ENCODE data around the gene KCNH8. TPM values are rescaled to one million over a fixed set of nuclear protein-coding genes. Genes with fewer than 3 reads are reported as not detected.

Gene KCNH8
- total RNA-seq, 1 experiment from 2014 or later, result not detected

- POLR2A ChIA-PET, result no interaction called here
- TF ChIP-seq CTCF (IDR thresholded peaks at IDR 0.05; ENCODE audit: unreplicated experiment), result no peak
- no peaks in the 10 kb centered on the region for H3K9me3 Mint-ChIP-seq (ENCODE audit: unreplicated experiment)
- intact Hi-C loops (cut with micrococcal nuclease), result no loop called here
- CTCF ChIA-PET, result interaction anchor here (0.6 kb wide), 1 partner anchor 13 kb away, joined by 3 read pairs; no protein-coding TSS in a partner anchor
- H3K4me3 Mint-ChIP-seq (ENCODE audit: unreplicated experiment), result no peak overlapping the region
- DNase-seq (ENCODE audit: unreplicated experiment), result no peak
- H3K4me1 Mint-ChIP-seq (ENCODE audit: insufficient read depth, unreplicated experiment), result no peaks in the 10 kb centered on the region
- H3K36me3 Mint-ChIP-seq (ENCODE audit: insufficient read depth, unreplicated experiment), result no peaks in the 10 kb centered on the region
- no TSS peak for BruUV-seq (replicated peaks)
- H3K27ac Mint-ChIP-seq (ENCODE audit: low read depth, unreplicated experiment), result no peak overlapping the region
- H3K27me3 Mint-ChIP-seq (ENCODE audit: insufficient read depth, unreplicated experiment), result no peaks in the 10 kb centered on the region
Measured at GRCh38 chr3:19473971-19474580, 325.8 kb downstream of the KCNH8 start.

GRCh38 chr3:19476281-19476680 is 328.0 kb downstream of the KCNH8 start:
- H3K4me1 Mint-ChIP-seq (ENCODE audit: insufficient read depth, unreplicated experiment), result no peaks in the 10 kb centered on the region
- no peak overlapping the region for H3K27ac Mint-ChIP-seq (ENCODE audit: low read depth, unreplicated experiment)
- POLR2A ChIA-PET, result interaction anchor here (0.6 kb wide), 1 partner anchor 15 kb away, joined by 3 read pairs; no protein-coding TSS in a partner anchor

GRCh38 chr3:19485267-19485666 is 337.0 kb downstream of the KCNH8 start:
- BruUV-seq (replicated peaks), result no TSS peak
- ChIA-PET CTCF (interaction anchor here (0.6 to 1.5 kb wide), 7 partner anchors 37 to 381 kb away, joined by 3 to 4 read pairs (median 3); no protein-coding TSS in a partner anchor), POLR2A (no interaction called here)
- no peak overlapping the region for H3K27ac Mint-ChIP-seq (ENCODE audit: low read depth, unreplicated experiment)
- H3K27me3 Mint-ChIP-seq (ENCODE audit: insufficient read depth, unreplicated experiment), result no peaks in the 10 kb centered on the region
- DNase-seq (ENCODE audit: unreplicated experiment), result no peak
- no peaks in the 10 kb centered on the region for H3K36me3 Mint-ChIP-seq (ENCODE audit: insufficient read depth, unreplicated experiment)
- no peaks in the 10 kb centered on the region for H3K4me1 Mint-ChIP-seq (ENCODE audit: insufficient read depth, unreplicated experiment)
- intact Hi-C loops (cut with micrococcal nuclease), result no loop called here
- no peaks in the 10 kb centered on the region for H3K9me3 Mint-ChIP-seq (ENCODE audit: unreplicated experiment)
- no peak overlapping the region for H3K4me3 Mint-ChIP-seq (ENCODE audit: unreplicated experiment)
- no peak for TF ChIP-seq CTCF (IDR thresholded peaks at IDR 0.05; ENCODE audit: unreplicated experiment)

More at GRCh38 chr3:19476281-19476680, 328.0 kb downstream of the KCNH8 start:
- no peak for DNase-seq (ENCODE audit: unreplicated experiment)
- BruUV-seq (replicated peaks), result no TSS peak
- no peaks in the 10 kb centered on the region for H3K36me3 Mint-ChIP-seq (ENCODE audit: insufficient read depth, unreplicated experiment)
- H3K4me3 Mint-ChIP-seq (ENCODE audit: unreplicated experiment), result no peak overlapping the region
- no peak for TF ChIP-seq CTCF (IDR thresholded peaks at IDR 0.05; ENCODE audit: unreplicated experiment)
- H3K9me3 Mint-ChIP-seq (ENCODE audit: unreplicated experiment), result no peaks in the 10 kb centered on the region
- H3K27me3 Mint-ChIP-seq (ENCODE audit: insufficient read depth, unreplicated experiment), result no peaks in the 10 kb centered on the region
- CTCF ChIA-PET, result no interaction called here
- intact Hi-C loops (cut with micrococcal nuclease), result no loop called here

- no peaks in the 10 kb centered on the region for H3K4me1 Mint-ChIP-seq (ENCODE audit: insufficient read depth, unreplicated experiment)
- BruUV-seq (replicated peaks), result no TSS peak
- no peaks in the 10 kb centered on the region for H3K9me3 Mint-ChIP-seq (ENCODE audit: unreplicated experiment)
- no peak for DNase-seq (ENCODE audit: unreplicated experiment)
- intact Hi-C loops (cut with micrococcal nuclease), result no loop called here
- no peak overlapping the region for H3K4me3 Mint-ChIP-seq (ENCODE audit: unreplicated experiment)
- ChIA-PET POLR2A (no interaction called here), CTCF (interaction anchor here (0.8 kb wide), 1 partner anchor 13 kb away, joined by 3 read pairs; no protein-coding TSS in a partner anchor)
- no peaks in the 10 kb centered on the region for H3K36me3 Mint-ChIP-seq (ENCODE audit: insufficient read depth, unreplicated experiment)
- no peak overlapping the region for H3K27ac Mint-ChIP-seq (ENCODE audit: low read depth, unreplicated experiment)
- H3K27me3 Mint-ChIP-seq (ENCODE audit: insufficient read depth, unreplicated experiment), result no peaks in the 10 kb centered on the region
- no peak for TF ChIP-seq CTCF (IDR thresholded peaks at IDR 0.05; ENCODE audit: unreplicated experiment)
Measured at GRCh38 chr3:19487386-19487785, 339.1 kb downstream of the KCNH8 start.

All from MCF 10A (cell line).